Activated naive CD4-positive, alpha-beta T cell treated with anti-CD3 and anti-CD28 coated beads, Interleukin-2, amount 50 U/mL, for 16 hours (primary cell): ENCODE measurements around the gene FRMD4A.

Source experiments
- DNase-seq: peaks from one replicate; pipeline ENCODE4 v3.0.0-alpha.2; 2020

Gene FRMD4A

GRCh38 chr10:13624630-13625029 is 706.1 kb downstream of the FRMD4A start:
- no peak for DNase-seq

- no peak for DNase-seq
Measured at GRCh38 chr10:13621931-13622330, 708.8 kb downstream of the FRMD4A start.

GRCh38 chr10:13617116-13617515 is 713.6 kb downstream of the FRMD4A start:
- DNase-seq, result no peak

GRCh38 chr10:13615650-13616300 is 714.9 kb downstream of the FRMD4A start:
- DNase-seq, result no peak

- no peak for DNase-seq
Measured at GRCh38 chr10:13614530-13615332, 716.0 kb downstream of the FRMD4A start.

DNA sequence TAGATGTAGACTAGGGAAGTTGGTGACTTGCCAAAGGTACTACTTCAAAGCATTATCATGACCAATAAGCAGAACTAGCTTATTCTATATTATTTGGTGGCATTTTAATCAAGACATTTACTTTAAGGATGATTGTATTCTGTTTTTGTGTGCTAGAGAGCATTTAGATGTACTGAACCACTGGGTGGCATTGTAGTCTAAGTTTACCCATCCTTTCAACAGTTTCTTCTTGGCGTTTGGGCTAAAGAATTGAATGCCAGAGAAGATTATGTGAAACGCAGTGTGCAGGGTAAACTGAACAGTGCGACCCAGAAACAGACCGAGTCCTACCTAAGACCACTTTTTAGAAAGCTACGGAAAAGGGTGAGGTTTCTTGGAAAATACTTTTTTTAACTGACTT is 717.2 kb downstream of the FRMD4A start:
- DNase-seq, result no peak

DNA sequence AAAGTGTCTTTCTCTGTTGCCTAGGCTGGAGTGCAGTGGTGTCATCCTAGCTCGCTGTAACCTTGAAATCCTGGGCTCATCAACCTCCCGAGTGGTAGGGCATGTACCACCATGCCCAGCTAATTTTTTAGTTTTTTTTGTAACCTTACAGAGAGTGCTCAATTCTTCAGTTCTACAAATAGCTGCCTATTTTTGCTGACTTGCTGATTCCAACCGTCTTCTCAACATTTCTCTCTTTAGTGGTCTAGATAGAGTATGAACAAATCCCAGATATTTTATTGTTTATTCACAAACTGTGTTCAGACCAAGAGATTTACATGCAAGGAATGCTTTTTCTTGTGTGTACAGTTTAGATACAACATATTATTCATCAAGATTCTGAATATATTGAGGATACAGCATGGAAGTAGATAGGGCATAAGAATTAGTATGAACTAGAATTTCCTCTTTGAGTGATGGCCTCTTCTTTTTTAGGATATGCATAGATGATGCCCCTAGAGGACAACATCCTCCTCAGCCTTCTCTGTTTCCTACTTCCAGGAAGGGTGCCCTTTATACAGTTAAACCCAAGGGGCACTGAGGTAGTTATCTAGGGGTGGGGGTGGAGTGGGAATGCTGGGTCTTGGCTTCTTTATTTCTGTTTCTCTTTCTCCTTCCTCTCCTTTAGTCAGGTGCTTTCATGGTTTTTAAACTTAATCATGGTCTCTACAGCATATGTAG is 717.9 kb downstream of the FRMD4A start:
- DNase-seq, result no peak

GRCh38 chr10:13608246-13608853 is 722.4 kb downstream of the FRMD4A start:
- DNase-seq, result no peak

GRCh38 chr10:13604357-13605040 is 726.2 kb downstream of the FRMD4A start:
- no peak for DNase-seq

DNA sequence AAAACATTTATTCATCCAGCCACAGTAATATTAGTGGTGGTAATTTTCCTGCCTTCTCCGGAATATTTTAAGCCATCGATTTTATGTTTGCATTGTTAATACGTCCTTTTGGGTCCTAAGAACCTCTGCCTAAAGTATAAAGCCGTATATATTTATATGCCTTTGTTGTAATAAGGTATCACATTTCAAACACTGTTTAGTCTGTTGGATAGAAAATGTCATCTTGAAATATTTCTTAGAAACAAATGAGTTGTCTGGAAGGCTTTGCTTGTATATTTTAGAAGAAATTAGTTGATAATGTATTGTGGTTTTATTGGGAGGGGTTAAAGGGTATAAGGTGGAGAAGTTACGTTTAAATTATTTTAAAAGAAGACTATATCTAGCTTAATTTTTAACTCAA is 732.8 kb downstream of the FRMD4A start:
- DNase-seq, result no peak

GRCh38 chr10:13594641-13595040 is 736.1 kb downstream of the FRMD4A start:
- DNase-seq, result no peak
